ENCODE measurements around the gene KRTAP10-9. TPM values are rescaled to one million over a fixed set of nuclear protein-coding genes. Genes with fewer than 3 reads are reported as not detected.
"Not testable (repeated sequence)": the region's sequence is repeated elsewhere in the genome, so short reads cannot be mapped to it uniquely, and the experiment has no call there.

The KRTAP10-9 gene
- total RNA-seq, 1 donor from 2014 or later, result not detected

GRCh38 chr21:44596068-44596725, 30.7 kb upstream of the KRTAP10-9 start:
- peaks cover 8% of the 10 kb centered on the region for H3K27me3 Mint-ChIP-seq (ENCODE audit: unreplicated experiment)
- H3K36me3 Mint-ChIP-seq (ENCODE audit: low read depth, unreplicated experiment), result no peaks in the 10 kb centered on the region
- H3K9me3 Mint-ChIP-seq (ENCODE audit: unreplicated experiment), result no peaks in the 10 kb centered on the region
- peaks cover 5% of the 10 kb centered on the region for H3K4me1 Mint-ChIP-seq (ENCODE audit: unreplicated experiment)
- no peak overlapping the region for H3K4me3 Mint-ChIP-seq (ENCODE audit: unreplicated experiment)
- no peak for DNase-seq (ENCODE audit: low spot score)
- no peak for TF ChIP-seq CTCF (IDR thresholded peaks at IDR 0.05; ENCODE audit: unreplicated experiment)
- H3K27ac Mint-ChIP-seq (ENCODE audit: unreplicated experiment), result no peak overlapping the region

GRCh38 chr21:44598061-44598460, 28.8 kb upstream of the KRTAP10-9 start:
- no peak for DNase-seq (ENCODE audit: low spot score)
- Mint-ChIP-seq H3K27ac (ENCODE audit: unreplicated experiment) (peak overlapping the region; percentile 27), H3K36me3 (ENCODE audit: low read depth, unreplicated experiment) (no peaks in the 10 kb centered on the region), H3K4me1 (ENCODE audit: unreplicated experiment) (peaks cover 5% of the 10 kb centered on the region), H3K9me3 (ENCODE audit: unreplicated experiment) (no peaks in the 10 kb centered on the region), H3K27me3 (ENCODE audit: unreplicated experiment) (peaks cover 11% of the 10 kb centered on the region), H3K4me3 (ENCODE audit: unreplicated experiment) (no peak overlapping the region)
- TF ChIP-seq CTCF (IDR thresholded peaks at IDR 0.05; ENCODE audit: unreplicated experiment), result no peak

GRCh38 chr21:44599264-44600029, 27.4 kb upstream of the KRTAP10-9 start:
- no peak overlapping the region for H3K4me3 Mint-ChIP-seq (ENCODE audit: unreplicated experiment)
- H3K36me3 Mint-ChIP-seq (ENCODE audit: low read depth, unreplicated experiment), result no peaks in the 10 kb centered on the region
- H3K4me1 Mint-ChIP-seq (ENCODE audit: unreplicated experiment), result peaks cover 3% of the 10 kb centered on the region
- peaks cover 7% of the 10 kb centered on the region for H3K27me3 Mint-ChIP-seq (ENCODE audit: unreplicated experiment)
- no peaks in the 10 kb centered on the region for H3K9me3 Mint-ChIP-seq (ENCODE audit: unreplicated experiment)
- no peak for TF ChIP-seq CTCF (IDR thresholded peaks at IDR 0.05; ENCODE audit: unreplicated experiment)
- peak overlapping the region; percentile 57 for H3K27ac Mint-ChIP-seq (ENCODE audit: unreplicated experiment)
- DNase-seq (ENCODE audit: low spot score), result no peak

GRCh38 chr21:44600118-44600978, 26.5 kb upstream of the KRTAP10-9 start, which contains the start of gene KRTAP10-7:
TSS of gene KRTAP10-7 (plus strand) at chr21:44600597. CDS start at chr21:44600622, 25 bp downstream.
- H3K36me3 Mint-ChIP-seq (ENCODE audit: low read depth, unreplicated experiment); DNase-seq (ENCODE audit: low spot score); H3K4me3 Mint-ChIP-seq (ENCODE audit: unreplicated experiment); H3K27me3 Mint-ChIP-seq (ENCODE audit: unreplicated experiment); H3K4me1 Mint-ChIP-seq (ENCODE audit: unreplicated experiment); H3K9me3 Mint-ChIP-seq (ENCODE audit: unreplicated experiment): not testable (repeated sequence)
- H3K27ac Mint-ChIP-seq (ENCODE audit: unreplicated experiment), result peak within 1 kb of the TSS; percentile 57

- not testable (repeated sequence) for H3K27me3 Mint-ChIP-seq (ENCODE audit: unreplicated experiment); H3K9me3 Mint-ChIP-seq (ENCODE audit: unreplicated experiment); H3K36me3 Mint-ChIP-seq (ENCODE audit: low read depth, unreplicated experiment); H3K4me3 Mint-ChIP-seq (ENCODE audit: unreplicated experiment); H3K4me1 Mint-ChIP-seq (ENCODE audit: unreplicated experiment); H3K27ac Mint-ChIP-seq (ENCODE audit: unreplicated experiment); DNase-seq (ENCODE audit: low spot score)
Measured at GRCh38 chr21:44601091-44601490, 25.8 kb upstream of the KRTAP10-9 start.
